ENCODE data around the gene SARDH.

- no peak for TF ChIP-seq CTCF (IDR thresholded peaks at IDR 0.05)
- no peak for TF ChIP-seq POLR2A (IDR thresholded peaks at IDR 0.05)
Observed at GRCh38 chr9:133642708-133643361, 95.3 kb downstream of the SARDH start.
